AG20443 (cell line): ENCODE data around the gene PPP3CA.

ENCODE experiments used
- DNase-seq: peaks from one replicate; pipeline ENCODE4 v3.0.0; 2012; ENCODE audit warnings: low spot score, mixed read lengths

PPP3CA gene

GRCh38 chr4:101049549-101050001 lies 297.8 kb downstream of the PPP3CA start:
- DNase-seq, result no peak

DNA sequence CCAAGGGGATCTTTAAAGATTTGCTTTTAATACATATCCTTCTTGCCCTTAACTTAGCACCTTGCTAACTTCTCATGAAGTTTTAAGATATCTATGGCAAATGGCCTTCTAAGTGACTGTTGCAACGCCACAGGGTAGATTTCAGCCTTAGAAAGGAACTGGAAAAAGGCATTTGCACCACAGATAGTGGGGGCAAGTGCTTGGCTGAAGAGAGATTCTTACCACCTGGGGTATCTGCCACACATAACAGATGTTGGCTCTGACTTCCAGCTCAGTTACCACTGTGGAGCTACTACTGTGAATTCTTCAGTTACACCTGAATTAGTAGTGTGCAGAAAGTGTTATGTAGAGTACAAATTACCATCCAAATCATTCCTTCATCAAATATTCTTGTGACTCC lies 302.6 kb downstream of the PPP3CA start:
- DNase-seq, result no peak

- no peak for DNase-seq
Measured at GRCh38 chr4:101042847-101043246, 304.5 kb downstream of the PPP3CA start.

- no peak for DNase-seq
Measured at GRCh38 chr4:101040776-101041175, 306.6 kb downstream of the PPP3CA start.

GRCh38 chr4:101039367-101039766 lies 308.0 kb downstream of the PPP3CA start:
- DNase-seq, result no peak

DNA sequence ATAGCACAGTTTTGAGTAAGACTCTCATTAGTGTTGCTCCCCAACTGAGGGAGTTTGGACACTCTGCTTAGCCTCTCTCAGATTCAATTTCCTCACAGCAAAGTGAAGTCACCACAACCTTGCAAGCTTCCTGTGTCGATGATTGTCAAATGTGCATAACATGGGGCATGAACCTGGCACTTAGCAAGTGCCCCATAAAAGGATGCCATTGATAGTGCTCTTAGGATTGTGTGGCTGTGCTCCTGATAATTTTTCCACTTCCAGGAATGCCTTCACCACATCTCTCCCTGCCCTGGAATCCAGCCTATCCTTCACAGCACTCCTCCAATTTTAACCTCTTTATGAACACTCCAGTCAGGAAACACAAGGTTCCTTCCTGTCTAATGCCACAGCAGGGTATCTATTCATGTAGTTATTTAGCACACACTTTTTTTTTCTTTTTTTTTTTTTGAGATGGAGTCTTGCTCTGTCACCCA lies 309.4 kb downstream of the PPP3CA start:
- no peak for DNase-seq

DNA sequence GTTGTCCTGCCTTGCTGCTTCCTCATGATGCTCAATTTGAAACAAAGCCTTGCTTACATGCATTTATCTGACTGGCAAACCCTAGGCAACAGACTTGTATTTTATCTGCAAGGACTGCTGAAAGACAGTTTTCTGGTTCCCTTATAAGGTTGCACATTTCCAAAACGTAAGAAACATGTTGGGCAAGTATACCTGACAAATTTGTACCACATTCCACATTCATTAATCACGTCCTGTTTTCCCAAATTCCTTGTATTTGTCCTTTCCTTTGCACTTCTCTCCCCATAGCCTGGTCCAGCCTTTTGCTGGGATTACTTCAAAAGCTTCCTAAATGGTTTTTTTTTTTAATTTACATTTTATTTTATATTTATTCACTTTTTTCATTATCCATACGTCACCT lies 310.1 kb downstream of the PPP3CA start:
- no peak for DNase-seq

DNA sequence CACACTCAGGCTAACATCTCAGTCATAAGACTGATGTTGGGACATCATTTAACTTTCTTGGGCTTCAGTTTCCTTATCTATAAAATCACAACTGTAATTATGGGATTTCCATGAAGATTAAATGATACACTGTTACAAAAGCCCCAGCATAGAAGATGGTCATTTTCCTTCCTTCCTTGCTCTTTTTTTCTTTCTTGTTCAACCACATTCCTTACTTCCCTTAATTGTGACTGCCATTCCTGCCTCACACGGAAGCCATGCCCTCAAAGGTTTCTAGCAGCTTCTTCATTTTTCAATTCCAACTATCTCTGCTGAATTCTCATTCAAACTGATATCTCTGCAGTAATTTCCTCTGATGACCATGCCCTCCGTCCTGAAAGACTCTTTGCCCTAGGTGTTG lies 311.8 kb downstream of the PPP3CA start:
- no peak for DNase-seq

DNA sequence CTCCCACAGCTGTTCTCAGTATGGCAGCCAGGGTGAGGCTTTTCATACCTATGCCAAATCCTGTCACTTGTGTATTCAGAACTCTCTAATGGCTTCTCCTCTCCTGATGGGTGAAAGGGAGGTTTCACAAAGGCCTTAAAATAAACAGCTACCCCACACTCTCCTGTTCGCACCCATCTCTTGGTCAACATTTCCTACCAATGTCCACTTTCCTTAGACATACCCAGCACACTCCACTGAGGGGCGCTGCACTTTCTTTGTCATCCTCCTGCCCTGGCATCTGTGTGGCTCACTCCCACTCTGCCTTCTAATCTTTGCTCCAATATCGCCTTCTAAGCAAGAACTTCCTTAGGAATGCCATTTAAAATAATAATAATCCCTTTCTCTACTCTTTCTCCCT lies 313.3 kb downstream of the PPP3CA start:
- no peak for DNase-seq

GRCh38 chr4:101032541-101032940 lies 314.8 kb downstream of the PPP3CA start:
- no peak for DNase-seq

- DNase-seq, result no peak
Measured at GRCh38 chr4:101031971-101032370, 315.4 kb downstream of the PPP3CA start.

GRCh38 chr4:101028886-101029285 lies 318.4 kb downstream of the PPP3CA start:
- DNase-seq, result no peak

DNA sequence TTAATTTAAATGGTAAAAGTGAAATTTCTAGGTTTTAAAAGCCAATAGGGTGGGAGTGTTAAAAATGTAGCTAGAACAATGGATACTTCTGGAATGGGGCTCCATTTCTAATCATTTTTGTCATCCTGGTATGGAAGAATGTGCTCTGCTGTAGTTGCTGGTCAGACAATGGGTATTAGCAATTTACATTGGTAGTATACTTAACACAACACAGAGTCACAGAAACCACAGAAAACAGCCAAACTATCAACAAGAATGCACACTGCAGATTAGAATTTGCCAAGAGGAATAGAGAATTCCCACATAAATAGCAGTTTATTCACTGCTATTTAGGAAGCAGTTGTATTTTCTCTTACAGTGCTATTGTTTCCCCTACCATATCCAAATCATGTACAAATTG lies 319.6 kb downstream of the PPP3CA start:
- DNase-seq, result no peak

DNA sequence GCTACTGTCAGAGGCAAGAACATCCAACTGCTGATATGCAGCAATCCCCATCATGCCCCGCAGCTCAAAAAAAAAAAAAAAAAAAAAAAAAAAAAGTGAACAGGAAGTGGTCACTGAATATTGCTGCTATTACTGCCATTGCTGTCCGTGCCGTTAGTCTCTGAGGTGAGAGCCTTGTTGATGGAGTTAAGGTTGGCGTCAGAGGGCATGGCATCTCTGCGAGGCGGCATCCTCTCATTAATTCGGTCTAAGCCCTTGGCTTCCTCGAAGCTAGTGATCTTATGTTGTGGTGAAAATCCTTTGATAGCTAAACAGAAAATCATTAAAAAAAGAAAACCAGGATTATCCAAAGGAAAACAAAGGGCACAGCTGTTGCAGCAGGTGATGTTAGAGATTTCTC lies 321.6 kb downstream of the PPP3CA start:
- DNase-seq, result no peak

GRCh38 chr4:101022151-101023024 lies 324.9 kb downstream of the PPP3CA start:
- DNase-seq, result peak; percentile 17

DNA sequence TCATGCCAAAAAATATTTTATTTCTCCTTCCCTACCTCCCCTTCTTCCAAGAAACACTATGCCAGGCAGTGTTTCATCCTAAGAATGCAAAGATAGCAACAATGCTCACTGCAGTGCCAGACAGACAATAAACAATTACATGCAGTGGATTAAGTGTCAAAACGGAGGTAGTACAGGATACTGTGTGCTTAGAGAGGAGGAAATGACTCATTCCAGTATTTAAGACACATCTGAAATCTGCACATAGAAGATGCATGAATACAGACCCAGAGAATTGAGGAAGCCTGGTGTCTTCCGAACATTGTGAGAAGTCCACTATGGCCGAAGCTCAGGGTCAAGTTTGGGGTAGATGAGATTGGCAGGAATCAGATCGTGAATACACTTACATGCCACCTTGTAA lies 326.4 kb downstream of the PPP3CA start:
- DNase-seq, result peak; percentile 16

- DNase-seq, result no peak
Measured at GRCh38 chr4:101019941-101020401, 327.4 kb downstream of the PPP3CA start.

GRCh38 chr4:101019313-101019712 lies 328.0 kb downstream of the PPP3CA start:
- DNase-seq, result no peak

DNA sequence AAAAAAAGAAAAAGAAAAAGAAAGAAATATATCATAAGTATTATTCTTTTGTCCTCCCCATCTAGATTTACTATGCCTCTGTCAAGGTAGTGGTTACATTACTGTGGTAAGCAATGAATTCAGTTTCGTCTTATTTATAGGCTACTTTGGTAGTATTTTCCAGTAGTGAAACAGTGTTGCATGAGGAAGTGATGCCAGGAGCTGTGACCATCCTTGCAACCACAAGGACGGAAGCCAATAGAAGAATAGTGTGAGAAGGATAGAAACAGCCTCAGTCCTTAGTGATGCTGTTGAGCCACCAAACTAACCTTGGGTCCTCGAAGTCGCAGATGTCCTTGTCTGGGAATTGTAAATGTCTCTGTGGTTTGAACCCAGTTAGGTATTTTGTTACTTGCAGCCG lies 328.5 kb downstream of the PPP3CA start:
- DNase-seq, result no peak

DNA sequence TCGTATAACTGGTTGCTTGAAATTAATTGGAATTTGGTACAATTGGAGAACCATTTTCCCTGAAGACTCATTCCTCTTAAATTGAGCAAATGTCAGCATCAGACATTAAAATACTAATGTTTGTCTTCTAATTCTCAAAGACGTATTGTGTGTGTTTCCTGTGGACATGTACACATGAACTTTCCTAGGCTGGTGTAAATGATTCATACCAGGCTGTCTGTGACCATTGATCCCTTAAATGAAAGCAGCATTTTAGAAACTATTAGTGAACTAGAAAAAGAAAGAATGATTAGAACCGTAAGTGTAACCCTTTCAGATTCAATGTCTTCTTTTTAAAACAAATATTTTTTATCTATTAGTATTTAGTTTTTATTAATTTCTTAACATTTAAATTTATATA lies 332.9 kb downstream of the PPP3CA start:
- no peak for DNase-seq

- DNase-seq, result no peak
Measured at GRCh38 chr4:101010987-101011386, 336.3 kb downstream of the PPP3CA start.

GRCh38 chr4:101009471-101009870 lies 337.9 kb downstream of the PPP3CA start:
- peak; percentile 21 for DNase-seq

- DNase-seq, result no peak
Measured at GRCh38 chr4:101008503-101008902, 338.8 kb downstream of the PPP3CA start.

DNA sequence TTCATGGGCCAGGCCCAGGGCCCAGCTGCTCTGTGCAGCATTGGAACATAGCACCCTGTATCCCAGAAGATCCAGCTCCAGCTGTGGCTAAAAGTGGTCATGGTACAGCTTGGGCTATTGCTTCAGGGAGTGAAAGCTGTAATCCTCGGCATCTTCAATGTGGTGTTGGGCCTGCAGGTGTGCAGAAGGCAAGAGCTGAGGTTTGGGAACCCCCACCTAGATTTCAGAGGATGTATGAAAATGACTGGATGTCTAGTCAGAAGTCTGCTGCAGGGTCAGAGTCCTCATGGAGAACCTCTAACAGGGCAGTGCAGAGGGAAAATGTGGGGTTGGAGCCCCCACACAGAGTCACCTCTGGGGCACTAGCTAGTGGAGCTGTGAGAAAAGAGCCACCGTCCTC lies 341.7 kb downstream of the PPP3CA start:
- no peak for DNase-seq
